ENCODE data around the gene SDHA.

SDHA gene

GRCh38 chr5:186091-187041, 31.8 kb upstream of the SDHA start:
- no peaks in the 10 kb centered on the region for H3K9me3 ChIP-seq (ENCODE audit: insufficient read depth, low read length)

GRCh38 chr5:187042-187431, 31.1 kb upstream of the SDHA start:
- Histone ChIP-seq H3K9ac (ENCODE audit: low read length) (no peak overlapping the region), H3K4me1 (ENCODE audit: low read length) (no peaks in the 10 kb centered on the region)
- no peak for TF ChIP-seq EZH2phosphoT487 (IDR thresholded peaks at IDR 0.05; ENCODE audit: low read depth)
- no peak for TF ChIP-seq CTCF (IDR thresholded peaks at IDR 0.05; ENCODE audit: low read depth, low read length)

More at GRCh38 chr5:186091-187041, 31.8 kb upstream of the SDHA start:
- no peaks in the 10 kb centered on the region for H3K27me3 ChIP-seq (ENCODE audit: low read depth, low read length)
- no peak overlapping the region for H2AFZ ChIP-seq (ENCODE audit: low read depth, low read length)
- H3K27ac ChIP-seq (ENCODE audit: low read length) = no peak overlapping the region
- H4K20me1 ChIP-seq (ENCODE audit: insufficient read depth, low read length) = no peaks in the 10 kb centered on the region
- H3K79me2 ChIP-seq (ENCODE audit: low read length) = no peaks in the 10 kb centered on the region
- no peaks in the 10 kb centered on the region for H3K4me1 ChIP-seq (ENCODE audit: low read length)
- H3K4me3 ChIP-seq (ENCODE audit: low read length) = no peak overlapping the region
- no peak for TF ChIP-seq CTCF (IDR thresholded peaks at IDR 0.05; ENCODE audit: low read depth, low read length)
- no peak overlapping the region for H3K4me2 ChIP-seq (ENCODE audit: low read length)
- no peak overlapping the region for H3K9ac ChIP-seq (ENCODE audit: low read length)
- no peaks in the 10 kb centered on the region for H3K36me3 ChIP-seq (replicated peaks; ENCODE audit: low read depth, low read length)

GRCh38 chr5:187617-188451, 30.3 kb upstream of the SDHA start:
- H4K20me1 ChIP-seq (ENCODE audit: insufficient read depth, low read length) = no peaks in the 10 kb centered on the region
- no peaks in the 10 kb centered on the region for H3K4me1 ChIP-seq (ENCODE audit: low read length)
- H3K27ac ChIP-seq (ENCODE audit: low read length) = no peak overlapping the region
- H3K27me3 ChIP-seq (ENCODE audit: low read depth, low read length) = no peaks in the 10 kb centered on the region
- TF ChIP-seq CTCF (IDR thresholded peaks at IDR 0.05; ENCODE audit: low read depth, low read length) (no peak), EZH2phosphoT487 (IDR thresholded peaks at IDR 0.05; ENCODE audit: low read depth) (no peak)
- H3K79me2 ChIP-seq (ENCODE audit: low read length) = no peaks in the 10 kb centered on the region
- peak overlapping the region; percentile 65; the same call in 1 of the 2 replicates for H3K4me3 ChIP-seq (ENCODE audit: low read length)
- no peaks in the 10 kb centered on the region for H3K9me3 ChIP-seq (ENCODE audit: insufficient read depth, low read length)
- H3K4me2 ChIP-seq (ENCODE audit: low read length) = peak overlapping the region; percentile 61
- H3K9ac ChIP-seq (ENCODE audit: low read length) = no peak overlapping the region
- H2AFZ ChIP-seq (ENCODE audit: low read depth, low read length) = peak overlapping the region; percentile 96
- H3K36me3 ChIP-seq (replicated peaks; ENCODE audit: low read depth, low read length) = no peaks in the 10 kb centered on the region

More at GRCh38 chr5:187042-187431, 31.1 kb upstream of the SDHA start:
- Histone ChIP-seq H4K20me1 (ENCODE audit: insufficient read depth, low read length) (no peaks in the 10 kb centered on the region), H3K4me2 (ENCODE audit: low read length) (no peak overlapping the region), H3K4me3 (ENCODE audit: low read length) (no peak overlapping the region), H3K9me3 (ENCODE audit: insufficient read depth, low read length) (no peaks in the 10 kb centered on the region), H3K27ac (ENCODE audit: low read length) (no peak overlapping the region), H3K79me2 (ENCODE audit: low read length) (no peaks in the 10 kb centered on the region), H3K36me3 (replicated peaks; ENCODE audit: low read depth, low read length) (no peaks in the 10 kb centered on the region), H3K27me3 (ENCODE audit: low read depth, low read length) (no peaks in the 10 kb centered on the region), H2AFZ (ENCODE audit: low read depth, low read length) (no peak overlapping the region)

All from OCI-LY3 (cell line).